Suppressor macrophage treated with lipopolysaccharide for 4 hours (primary cell): ENCODE results near the gene AACS.

ENCODE experiments used
- DNase-seq: peaks from one replicate; pipeline ENCODE4 v3.0.0-alpha.2; 2020

The AACS gene

DNA sequence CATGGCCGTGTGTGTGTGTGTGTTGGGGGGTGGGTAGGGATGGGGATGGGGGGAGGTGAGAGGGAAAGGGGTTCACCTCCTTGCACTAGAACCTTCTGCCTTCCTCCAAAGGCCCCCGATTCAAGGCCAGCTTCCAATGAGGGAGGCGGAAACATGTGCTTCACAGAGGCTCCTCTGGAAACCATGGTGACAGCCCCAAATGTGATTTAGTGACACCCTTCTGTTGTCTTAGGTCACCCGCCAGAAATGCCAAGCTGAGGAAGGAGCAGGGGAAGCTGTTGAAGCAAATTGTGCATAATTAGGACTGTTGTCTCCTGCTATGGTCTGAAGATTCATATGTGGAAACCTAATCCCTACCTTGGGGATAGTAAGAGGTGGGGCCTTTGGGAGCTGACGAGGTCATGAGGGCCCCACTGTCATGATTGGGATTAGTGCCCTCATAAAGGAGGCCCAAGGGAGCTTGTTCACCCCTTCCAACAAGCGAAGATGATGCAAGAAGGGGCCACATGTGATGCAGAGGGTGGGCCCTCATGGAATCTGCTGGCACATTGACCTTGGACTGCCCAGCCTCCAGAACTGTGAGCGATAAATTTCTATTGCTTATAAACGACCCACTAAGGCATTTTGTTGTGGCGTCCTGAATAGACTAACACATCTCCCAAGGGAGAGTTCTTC lies 95.2 kb downstream of the AACS start:
- DNase-seq: no peak

DNA sequence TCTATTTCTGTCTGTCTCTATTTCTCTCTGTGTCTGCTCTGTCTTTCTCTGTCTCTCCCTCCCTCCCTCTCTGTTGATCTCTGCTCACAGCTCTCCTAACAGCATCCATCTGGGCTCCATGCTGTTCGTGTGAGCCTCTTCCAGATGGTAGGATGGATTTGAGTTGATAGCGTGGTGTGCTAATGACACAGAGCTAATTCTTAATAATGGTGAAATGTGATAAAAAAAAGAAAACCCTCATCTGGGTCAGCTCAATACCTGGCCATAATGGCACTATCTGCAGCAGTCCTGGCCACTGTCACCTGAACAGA lies 96.4 kb downstream of the AACS start:
- no peak for DNase-seq

DNA sequence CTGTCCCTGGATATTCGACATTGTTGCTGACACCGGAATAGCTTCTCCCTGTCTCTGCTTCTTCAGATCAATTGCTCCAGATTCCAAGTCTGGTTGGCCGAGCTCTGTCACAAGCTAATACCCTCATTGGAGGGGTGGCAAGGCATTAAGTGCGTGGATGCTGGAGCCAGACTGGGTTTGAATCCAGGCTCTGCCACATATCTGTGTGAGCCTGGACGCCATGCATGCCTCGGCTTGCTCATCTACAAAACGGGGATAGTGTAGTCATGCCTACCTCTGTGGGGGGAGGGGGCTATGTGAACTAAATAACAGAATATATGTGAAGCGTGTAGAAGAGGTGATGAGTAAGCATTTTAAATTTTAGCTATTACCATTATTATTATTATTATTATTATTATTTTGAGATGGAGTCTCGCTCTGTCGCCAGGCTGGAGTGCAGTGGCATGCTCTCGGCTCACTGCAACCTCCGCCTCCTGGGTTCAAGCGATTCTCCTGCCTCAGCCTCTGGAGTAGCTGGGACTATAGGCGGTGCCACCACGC lies 97.3 kb downstream of the AACS start:
- no peak for DNase-seq

DNA sequence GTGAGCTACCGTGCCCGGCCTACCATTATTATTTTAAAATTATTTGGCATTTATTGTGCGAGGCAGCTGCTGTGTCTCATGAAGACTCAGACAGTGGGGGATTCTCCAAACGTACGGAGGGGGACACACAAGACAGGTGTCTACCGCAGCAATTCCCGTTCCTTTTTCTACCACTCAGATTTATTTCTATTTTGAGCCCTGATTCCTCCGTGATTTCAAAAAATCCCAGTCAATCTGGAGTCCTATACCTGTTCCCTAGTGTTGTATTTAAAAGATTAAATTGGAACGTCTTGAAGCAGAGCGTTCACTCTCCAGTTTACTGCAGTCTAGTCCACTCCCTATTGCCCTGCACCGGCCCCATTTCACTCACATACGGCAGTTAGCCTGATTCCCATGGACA lies 97.9 kb downstream of the AACS start:
- no peak for DNase-seq

DNA sequence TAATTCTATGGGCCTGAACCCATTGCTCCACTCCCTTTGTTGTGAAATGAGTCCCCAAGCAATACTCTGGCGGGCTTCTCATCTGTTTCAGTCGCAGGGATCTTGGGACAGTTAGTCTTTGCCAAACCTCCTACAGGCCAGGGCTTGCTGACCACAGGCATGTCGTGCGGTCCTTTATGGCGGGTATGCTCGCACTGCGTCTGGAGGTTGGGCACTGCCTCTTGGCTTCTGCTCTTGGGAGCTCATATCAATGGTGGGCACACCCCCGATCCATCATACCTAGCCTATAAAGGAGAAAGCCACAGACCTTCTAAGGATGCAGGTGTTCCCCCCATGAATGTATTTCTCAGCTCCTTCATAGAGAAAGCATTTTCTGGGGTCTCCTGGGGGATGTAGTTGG lies 99.3 kb downstream of the AACS start:
- DNase-seq: no peak

DNA sequence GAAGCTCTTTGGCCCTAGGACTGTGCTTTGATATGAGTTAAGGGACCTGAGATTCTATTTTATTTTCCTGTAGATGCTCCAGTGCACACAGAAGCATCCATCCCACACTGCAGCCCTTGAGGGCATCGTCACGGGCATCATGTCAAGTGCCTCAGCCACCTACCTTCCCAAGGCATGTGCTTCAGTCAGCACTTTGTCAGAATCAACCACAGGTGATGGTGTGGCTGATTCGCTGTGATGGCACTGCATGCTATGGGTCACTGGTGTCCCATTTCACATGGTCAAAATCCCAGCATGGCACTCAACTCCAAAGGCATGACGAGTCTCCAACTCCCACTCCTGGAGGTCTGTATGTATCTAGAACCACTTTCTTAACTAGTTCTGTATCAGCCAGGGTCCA lies 100.8 kb downstream of the AACS start:
- no peak for DNase-seq

DNA sequence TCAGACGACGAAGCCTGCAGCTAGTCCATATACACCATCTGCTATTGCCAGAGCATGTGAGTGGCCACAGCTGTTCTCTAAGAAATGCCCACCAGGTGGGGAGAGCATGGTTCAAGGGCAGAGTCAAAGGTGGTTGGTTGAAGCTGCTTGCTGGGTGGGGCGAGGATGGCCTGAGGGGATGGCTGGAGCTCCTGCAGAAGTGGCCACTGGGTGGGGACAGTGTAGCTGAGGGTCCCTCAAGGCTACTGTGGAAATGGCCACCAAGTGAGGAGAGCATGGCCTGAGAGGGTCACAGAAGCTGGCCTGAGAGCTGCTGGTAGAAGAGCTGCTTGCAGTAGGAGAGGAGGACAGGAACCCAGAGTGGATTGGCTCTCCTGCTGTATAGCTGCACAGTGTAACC lies 102.4 kb downstream of the AACS start:
- no peak for DNase-seq

DNA sequence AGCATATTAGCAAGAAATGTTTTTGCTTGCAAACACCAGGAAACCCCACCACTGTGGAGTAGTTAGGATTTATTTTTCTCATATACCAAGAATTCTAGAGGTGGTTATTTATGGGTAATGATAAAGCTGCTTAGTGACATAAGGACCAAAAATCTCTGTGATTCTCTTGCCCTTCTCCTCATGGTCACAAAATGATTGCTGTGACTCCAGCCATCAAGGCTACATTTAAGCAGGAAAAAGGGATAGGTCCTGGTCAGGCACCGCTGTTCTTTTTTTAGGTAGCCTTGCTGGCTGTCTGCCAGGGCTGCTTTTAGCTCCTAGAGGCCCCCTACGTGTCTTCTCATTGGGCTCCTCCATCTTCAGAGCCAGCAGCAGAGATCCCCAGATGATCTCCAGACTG lies 104.2 kb downstream of the AACS start:
- no peak for DNase-seq

DNA sequence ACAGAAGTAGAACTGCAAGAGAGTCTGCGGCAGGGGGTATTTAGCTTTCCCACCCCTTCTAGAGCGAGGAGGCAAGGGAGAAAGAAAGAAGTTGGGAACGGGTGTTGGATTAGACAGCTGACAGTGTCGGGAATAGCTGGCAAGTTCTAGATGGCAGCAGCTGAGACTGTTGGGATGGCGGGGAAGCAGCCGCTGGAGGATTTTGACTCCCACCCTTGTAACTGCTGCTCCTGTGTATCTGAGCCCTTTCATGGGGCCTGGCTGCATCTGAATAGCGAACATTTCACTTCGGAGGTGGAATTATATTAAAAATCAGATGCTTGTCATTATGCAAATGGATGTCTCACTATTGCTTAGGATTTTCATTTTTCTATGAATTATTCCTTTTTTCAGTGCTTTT lies 104.6 kb downstream of the AACS start:
- no peak for DNase-seq

DNA sequence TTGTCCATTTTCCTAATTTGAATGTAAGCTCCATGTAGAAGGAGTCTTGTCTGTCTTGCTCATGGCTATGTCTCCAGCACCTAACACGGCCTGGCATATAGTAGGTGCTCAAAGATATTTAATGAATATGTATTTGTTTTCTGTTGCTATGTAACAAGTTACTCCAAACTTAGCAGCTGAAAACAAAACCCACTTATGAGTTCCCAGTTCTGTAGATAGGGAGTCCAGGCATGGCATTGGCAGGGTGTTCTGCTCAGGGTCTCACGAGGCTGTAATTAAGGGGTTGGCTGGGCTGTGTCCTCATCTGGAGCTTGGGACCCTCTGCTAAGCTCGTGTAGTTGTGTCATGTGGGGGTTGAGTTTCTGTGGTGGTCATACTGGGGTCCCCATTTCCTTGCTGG lies 106.0 kb downstream of the AACS start:
- no peak for DNase-seq

DNA sequence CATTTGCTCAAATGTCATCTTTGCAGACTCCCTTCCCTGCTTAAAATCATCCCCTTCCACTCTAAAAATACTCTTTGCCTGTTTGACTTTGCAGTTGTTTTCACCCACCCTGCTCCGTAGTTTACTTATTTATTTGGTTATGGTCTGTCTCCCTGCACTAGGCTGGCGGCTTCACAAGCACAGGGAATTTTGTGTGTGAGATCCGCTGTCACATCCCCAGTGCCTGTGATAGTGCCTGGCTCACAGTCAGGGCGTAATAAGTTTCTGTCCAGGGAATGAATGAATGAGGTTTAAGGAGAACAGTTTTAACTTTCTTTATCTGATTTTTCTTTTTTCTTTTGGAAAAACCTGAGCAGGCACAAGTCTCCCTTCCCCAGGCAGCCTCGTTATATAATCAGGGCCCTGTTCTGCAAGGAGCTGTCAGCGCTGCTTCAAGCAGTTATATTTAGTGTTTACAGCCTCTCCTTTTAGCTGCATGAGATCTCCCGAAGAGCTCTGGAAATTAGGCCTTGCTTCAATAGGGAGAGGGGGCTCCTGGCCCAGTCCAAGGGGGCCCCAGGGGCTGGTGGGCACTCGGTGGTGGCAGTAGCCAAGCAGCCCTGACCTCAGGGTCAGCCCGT lies 107.1 kb downstream of the AACS start:
- no peak for DNase-seq

DNA sequence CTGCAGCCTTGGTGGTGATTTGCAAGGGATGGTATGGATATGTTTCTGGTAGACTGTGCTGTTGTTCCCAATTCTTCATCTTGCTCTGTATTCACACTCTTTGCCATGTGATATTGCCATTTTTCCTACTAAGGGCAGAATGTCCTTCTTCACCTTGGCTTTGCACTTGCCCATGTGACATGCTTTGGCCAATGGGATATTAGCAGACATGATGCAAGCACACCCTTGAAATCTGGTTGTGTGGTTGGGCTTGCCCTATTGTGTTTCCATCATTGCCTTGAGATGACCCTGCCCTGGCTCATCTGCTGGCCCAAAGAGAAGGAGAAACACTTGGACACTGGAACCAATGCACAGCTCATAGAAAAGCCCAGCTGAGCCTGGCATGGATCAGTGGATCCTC lies 110.3 kb downstream of the AACS start:
- DNase-seq: no peak

DNA sequence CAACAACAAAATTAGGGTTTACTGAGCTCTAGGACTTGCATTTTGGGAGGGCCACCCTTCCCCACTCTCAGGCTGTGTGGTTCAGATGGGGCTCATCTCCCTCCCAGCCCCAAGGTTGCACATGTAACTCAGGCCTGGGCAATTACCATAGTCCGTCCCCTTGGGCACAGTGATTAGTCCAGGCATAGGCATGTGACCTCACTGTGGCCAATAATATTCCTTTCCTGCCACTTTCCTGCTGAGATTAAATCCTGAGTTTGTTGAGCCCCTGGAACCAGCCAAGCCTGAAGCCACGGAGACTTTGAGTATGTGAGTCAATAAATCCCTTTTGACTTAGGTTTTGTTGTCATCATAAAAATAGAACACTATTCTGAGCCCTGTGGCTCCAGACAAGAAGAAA lies 113.0 kb downstream of the AACS start:
- no peak for DNase-seq

DNA sequence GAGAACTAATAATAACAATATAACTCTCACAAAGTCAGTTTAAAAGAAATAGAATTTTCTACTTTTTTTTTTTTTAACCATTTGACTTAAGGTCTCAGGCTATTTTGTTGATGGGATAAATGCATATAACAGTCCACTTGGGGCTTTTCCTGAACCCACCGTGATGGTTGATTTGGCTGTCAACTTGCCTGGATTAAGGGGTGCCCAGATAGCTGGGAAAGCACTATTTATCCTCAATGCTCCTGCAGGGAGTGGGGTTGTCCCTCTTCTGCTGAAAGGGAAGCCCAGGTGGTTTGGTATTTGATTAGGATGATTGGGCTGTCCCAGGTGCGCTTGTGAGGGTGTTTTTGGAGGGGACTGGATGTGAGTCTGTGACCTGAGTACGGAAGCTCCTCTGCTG lies 114.9 kb downstream of the AACS start:
- no peak for DNase-seq

DNA sequence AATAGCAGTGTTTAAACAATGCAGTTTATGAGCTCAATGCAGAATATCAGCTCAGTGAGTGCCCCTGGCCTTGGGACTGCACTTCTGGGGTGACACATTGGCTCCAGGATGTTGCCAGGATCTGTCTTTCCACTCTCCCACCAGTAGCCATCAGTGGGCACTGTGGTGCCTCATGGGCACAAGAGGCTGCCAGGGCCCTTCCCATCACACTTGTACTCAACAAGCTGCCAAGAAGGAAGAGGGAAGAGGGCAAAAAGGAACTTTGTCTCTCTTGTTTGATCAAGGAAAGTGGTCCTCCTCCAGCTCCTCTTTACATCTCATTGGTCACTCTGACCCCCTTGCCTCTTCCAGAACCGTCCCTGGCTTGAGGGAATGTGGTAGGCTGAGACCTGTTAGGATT lies 115.9 kb downstream of the AACS start:
- no peak for DNase-seq

DNA sequence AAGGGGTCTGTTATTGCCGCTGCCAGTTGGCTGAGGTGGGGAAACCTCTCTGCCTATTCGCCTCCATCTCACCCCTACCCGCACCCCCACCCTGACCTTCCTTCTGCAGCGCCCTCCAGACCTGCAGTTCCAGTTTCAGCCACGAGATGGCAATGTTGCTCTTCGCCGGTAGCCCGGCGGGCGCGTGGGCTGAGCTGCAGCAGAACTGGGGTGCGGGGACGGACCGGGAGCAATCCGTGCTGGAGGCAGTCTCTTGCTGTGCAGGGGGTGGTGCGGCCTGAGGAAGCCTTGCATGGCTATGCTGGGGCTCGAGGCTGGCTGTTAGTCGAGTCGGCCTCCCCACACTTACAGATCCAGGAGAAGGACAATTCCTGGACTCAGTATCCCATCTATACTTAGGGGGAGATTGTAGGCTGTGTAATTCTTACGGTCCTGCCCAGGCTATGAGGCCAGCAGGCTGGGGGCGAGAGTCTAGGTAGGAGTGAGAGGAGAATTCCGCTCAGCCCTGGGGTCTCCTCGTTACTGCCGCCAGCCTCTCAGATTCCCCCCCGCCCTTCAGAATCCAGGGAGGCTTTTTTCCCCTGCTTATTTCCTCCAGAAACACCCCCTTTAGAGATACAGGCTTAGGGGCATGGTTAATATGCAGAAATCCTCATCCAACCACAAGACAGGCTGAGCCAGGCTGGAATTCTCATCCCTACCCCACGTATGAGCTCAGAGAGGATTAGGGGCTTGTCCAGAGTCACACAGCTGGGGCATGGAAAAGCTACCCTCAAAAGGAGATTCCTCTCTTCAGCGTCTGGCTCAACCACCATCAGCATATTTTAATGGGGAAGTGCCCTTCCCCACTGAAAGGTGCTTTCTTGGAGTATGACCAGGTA lies 118.2 kb downstream of the AACS start:
- DNase-seq: peak; percentile 83

DNA sequence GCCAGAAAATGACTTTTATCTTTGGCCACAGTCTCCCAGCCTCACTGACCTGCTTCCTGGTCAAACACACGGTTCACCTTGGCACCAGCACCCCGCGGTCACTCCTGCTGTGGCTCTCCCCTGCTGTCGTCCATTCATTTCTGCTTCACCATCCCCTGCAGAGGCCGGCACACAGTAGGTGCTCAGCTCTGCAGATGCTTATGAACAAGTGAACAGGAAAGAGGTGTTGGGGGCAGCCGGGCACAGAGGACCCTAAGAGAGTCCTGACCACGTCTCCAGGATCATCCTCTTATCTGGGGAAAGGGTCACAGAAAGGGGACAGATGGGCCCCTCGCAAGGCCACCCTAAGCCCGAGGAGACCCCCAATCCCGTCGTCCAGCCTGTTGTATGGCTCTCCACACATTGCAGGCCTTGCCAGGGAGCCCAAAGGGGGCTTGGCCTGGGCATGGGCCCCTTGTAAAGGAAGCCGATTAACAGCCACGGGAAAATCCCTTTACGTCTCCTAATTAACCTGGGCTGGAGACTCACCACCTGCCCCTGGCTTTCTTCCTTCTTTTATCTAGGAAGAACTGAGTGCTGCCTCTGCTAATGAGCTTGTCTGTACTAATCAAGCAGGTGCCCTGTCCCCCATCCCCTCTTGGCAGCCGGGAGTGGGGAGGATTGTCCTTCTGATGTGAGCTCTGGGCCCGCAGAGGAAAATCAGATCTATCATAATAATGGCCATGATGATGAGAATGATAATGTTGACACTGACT lies 119.2 kb downstream of the AACS start:
- DNase-seq: no peak

DNA sequence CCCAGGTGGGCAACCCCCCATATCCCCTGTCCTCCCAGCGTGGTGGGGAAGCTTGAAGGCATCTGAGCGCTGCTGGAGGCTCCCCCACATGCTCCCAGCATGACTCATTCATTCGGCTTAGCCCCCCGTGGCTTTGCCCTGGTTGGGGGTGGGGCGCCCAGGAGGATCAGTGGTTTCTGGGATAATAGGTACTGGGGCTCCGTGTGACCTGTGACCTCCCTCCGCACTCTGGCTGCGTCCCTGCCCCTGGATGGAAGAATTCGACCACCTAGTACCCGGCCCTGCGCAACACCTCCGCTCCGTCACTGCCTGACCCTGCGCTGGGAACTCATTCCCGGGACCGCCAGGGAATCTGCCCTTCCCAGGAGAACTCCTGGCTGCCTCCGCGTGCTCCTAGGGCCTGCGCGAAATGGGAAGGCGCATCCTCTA lies 120.1 kb downstream of the AACS start:
- no peak for DNase-seq

DNA sequence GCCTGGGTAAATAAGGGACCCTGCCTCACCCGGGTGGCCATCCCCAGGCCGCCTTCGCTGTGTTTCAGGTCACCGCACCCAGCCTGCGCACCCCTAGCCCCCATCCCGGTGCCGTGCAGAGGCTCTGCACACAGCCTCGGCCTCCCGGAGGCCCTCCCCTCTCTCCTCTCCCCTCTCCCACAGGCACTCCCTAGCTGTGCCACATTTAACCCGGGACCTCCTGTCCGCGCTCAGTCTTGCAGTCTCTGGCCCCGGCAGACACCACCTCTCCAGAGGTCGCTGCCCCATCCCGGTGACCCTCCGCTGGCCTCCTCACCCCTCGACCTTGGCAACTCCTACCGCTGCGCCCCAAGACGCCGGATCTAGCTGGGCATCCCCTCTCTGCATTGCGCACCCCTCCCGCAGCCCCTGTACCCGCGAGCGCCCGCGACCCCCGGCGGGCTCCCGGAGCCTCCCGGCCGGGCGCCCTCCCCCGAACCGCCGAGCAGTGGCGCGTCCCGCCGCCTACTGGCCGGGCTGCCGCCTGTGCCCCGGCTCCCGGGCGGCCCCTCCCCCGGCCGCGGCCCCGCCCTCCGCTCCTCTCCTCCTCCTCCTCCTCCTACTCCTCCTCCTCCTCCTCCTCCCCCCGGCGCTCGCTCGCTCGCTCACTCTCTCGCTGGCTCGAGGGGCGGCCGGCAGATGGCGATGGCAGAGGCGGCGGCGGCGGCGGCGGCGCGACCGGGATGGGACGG lies 120.7 kb downstream of the AACS start, which contains the start of gene TMEM132B:
Gene TMEM132B (plus strand): TSS at position 647 of the 731 bp plus-strand sequence.
- peak; percentile 37 for DNase-seq

DNA sequence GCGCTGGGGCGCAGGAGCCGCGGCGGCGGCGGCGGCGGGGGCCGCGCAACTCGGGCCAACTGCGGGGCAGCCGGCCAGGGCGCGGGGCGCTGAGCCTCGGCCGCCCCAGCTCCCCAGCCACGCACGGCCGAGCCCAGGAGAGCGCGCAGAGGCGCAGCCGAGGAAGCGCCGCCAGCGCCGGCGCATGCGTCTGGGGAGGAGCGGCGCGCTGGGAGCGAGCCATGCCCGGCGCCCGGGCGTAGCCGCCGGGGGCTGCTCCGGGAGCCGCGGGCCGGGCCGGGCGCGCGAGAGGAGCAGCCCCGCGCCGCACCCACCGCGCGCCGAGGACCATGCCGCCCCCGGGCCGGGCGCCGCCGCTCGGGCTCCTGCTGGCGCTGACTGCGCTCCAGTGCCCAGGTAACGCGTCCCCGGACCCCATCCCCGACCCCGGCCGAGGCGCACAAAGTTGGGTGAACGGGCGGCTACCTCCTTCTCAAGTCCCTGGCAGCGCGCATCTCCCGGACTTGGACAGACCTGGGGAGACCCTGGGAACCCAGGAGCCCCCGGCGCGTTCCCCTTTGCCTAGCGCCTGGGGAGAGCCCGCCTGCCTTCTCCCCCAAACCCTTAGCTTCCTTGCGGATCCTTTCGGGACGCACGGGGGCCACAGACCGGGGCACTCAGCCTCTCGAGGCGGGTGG lies 121.4 kb downstream of the AACS start:
- no peak for DNase-seq

DNA sequence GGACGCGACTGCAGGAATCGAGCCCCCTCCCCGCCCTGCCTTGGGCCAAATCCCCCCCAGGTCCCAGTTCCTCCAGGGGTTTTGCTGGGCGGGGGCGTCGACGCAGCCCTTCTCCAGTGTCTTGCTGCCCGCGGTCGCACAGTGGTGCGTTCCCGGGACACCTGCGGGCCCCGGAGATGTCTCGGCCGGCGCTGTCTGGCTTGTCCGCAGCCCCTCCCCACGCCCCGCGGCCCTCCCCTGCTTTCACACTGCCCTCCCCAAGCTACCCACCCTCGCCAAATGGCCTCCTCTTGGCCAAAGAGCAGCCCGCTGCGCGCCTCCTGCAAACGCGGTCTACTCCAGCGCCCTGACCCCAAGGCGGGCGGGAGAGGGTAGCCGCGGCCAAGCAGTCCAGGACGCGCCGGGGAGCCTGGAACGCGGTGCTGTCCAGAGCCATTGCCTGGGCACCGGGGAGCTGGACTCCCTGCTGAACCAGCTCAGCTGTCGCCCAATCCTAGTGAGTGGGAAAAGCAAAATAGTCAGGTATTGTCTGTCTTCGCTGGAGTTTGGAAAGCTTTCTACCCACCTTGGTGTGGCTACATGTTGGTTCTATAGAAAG lies 122.0 kb downstream of the AACS start:
- no peak for DNase-seq
